Mesothelial cell of epicardium (in vitro differentiated cells): Measurements from ENCODE around the gene DTNA. TPM values are rescaled to one million over a fixed set of nuclear protein-coding genes. Genes with fewer than 3 reads are reported as not detected.

ENCODE experiments used
- DNase-seq, 2 experiments: peaks; one replicate each; pipeline ENCODE4 v3.0.0; 2021; ENCODE audit warnings: low spot score in 2 of 2; ENCODE audit not compliant: unreplicated experiment in 2 of 2
- H3K27ac Mint-ChIP-seq: 2 replicates; pipeline ENCODE4 v1.8.0; 2021; ENCODE audit warnings: mixed read lengths
- H3K27me3 Mint-ChIP-seq: 2 replicates; pipeline ENCODE4 v1.8.0; 2021; ENCODE audit warnings: low read depth, mixed read lengths
- H3K36me3 Mint-ChIP-seq: 2 replicates; pipeline ENCODE4 v1.8.0; 2021; ENCODE audit warnings: mixed read lengths
- H3K4me1 Mint-ChIP-seq: 2 replicates; pipeline ENCODE4 v1.8.0; 2021; ENCODE audit warnings: mixed read lengths
- H3K4me3 Mint-ChIP-seq: 2 replicates; pipeline ENCODE4 v1.8.0; 2021; ENCODE audit warnings: mild to moderate bottlenecking, moderate library complexity, mixed read lengths
- H3K9me3 Mint-ChIP-seq: 2 replicates; pipeline ENCODE4 v1.8.0; 2021; ENCODE audit warnings: mixed read lengths
- CTCF ChIP-seq: fragments of 200-600 bp; sonication (generic); IDR thresholded peaks from one replicate; pipeline ENCODE4 v1.5.0; 2021; ENCODE audit warnings: antibody characterized with exemption; ENCODE audit not compliant: unreplicated experiment
- total RNA-seq: library from RNA; stranded (reverse); gene quantifications from 3 replicates; pipeline ENCODE4 v1.2.1, GENCODE V29; 2021

DTNA gene
- total RNA-seq, 1 donor from 2014 or later = 10.1 TPM

GRCh38 chr18:34858188-34858587, 148.1 kb downstream of the DTNA start:
- H3K36me3 Mint-ChIP-seq = peaks cover 5% of the 10 kb centered on the region
- H3K4me3 Mint-ChIP-seq = no peak overlapping the region
- no peaks in the 10 kb centered on the region for H3K27me3 Mint-ChIP-seq
- H3K27ac Mint-ChIP-seq = no peak overlapping the region
- no peak for DNase-seq
- no peak for TF ChIP-seq CTCF
- H3K4me1 Mint-ChIP-seq = no peaks in the 10 kb centered on the region
- no peaks in the 10 kb centered on the region for H3K9me3 Mint-ChIP-seq

DNA sequence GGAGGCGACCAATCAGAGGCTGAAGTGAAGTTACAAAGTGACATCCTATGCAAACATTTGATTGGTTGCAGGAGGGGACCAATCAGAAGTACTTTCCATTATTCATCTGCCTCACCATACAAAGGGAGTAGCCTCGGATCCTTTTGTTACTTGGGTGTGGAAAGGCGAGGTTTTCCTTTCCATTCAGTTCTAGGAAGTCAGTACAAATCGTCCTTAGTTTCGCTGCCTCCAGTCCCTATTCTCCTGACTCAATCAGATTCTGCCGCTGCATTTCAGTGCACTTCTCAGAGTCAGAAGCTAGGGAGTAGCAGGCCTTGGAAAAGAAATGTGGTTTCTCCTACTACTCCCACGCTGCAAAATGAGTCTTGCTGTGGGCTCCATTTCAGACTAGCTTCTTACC, 149.4 kb downstream of the DTNA start:
- H3K27ac Mint-ChIP-seq = no peak overlapping the region
- H3K36me3 Mint-ChIP-seq = peaks cover 5% of the 10 kb centered on the region
- no peak for DNase-seq
- no peaks in the 10 kb centered on the region for H3K4me1 Mint-ChIP-seq
- H3K4me3 Mint-ChIP-seq = no peak overlapping the region
- no peak for TF ChIP-seq CTCF
- H3K9me3 Mint-ChIP-seq = no peaks in the 10 kb centered on the region
- no peaks in the 10 kb centered on the region for H3K27me3 Mint-ChIP-seq

- H3K36me3 Mint-ChIP-seq = peaks cover 5% of the 10 kb centered on the region
These were observed 152.5 kb downstream of the DTNA start for GRCh38 chr18:34862561-34862960.

GRCh38 chr18:34863702-34864101, 153.6 kb downstream of the DTNA start:
- Mint-ChIP-seq H3K9me3 (no peaks in the 10 kb centered on the region), H3K27me3 (no peaks in the 10 kb centered on the region), H3K4me3 (no peak overlapping the region), H3K4me1 (peaks cover 3% of the 10 kb centered on the region), H3K27ac (no peak overlapping the region), H3K36me3 (peaks cover 2% of the 10 kb centered on the region)
- TF ChIP-seq CTCF = no peak
- no peak for DNase-seq

More at GRCh38 chr18:34862561-34862960, 152.5 kb downstream of the DTNA start:
- DNase-seq = no peak
- no peak for TF ChIP-seq CTCF
- Mint-ChIP-seq H3K27me3 (no peaks in the 10 kb centered on the region), H3K9me3 (no peaks in the 10 kb centered on the region), H3K4me1 (peaks cover 3% of the 10 kb centered on the region), H3K27ac (no peak overlapping the region), H3K4me3 (no peak overlapping the region)

DNA sequence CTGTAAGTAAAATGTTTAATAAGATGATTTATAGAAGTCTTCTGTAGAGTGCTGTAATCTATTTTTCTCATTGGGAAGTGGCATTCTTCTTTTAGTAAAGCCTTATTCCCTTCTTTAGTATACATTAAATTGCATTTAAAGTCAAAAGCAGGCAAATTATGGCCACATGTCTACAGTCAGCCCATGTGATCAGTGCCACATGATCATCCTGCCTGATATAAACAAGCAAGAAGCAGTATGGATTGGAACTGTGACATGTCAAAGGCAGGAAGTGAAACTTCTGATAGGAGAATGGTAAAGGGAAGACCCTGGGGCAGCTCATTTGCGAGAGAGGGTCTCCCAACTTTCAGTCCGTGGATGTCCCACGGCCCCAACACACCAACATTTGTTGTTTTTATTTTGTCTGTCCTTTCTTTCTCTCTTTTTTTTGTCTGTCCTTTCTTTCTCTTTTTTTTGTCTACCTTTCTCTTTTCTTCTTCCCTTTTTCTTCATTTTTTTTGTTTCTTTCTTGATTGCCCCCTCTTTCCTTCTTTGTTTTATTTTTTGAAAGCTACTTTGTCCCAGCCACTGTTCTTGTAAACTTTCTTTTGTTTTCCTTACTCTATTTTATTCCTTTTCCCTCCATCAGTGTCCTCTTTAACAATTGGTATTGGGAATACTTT, 154.9 kb downstream of the DTNA start:
- H3K4me1 Mint-ChIP-seq = peaks cover 3% of the 10 kb centered on the region
- no peak overlapping the region for H3K27ac Mint-ChIP-seq
- no peaks in the 10 kb centered on the region for H3K36me3 Mint-ChIP-seq

More for the DNA sequence above, 154.9 kb downstream of the DTNA start:
- Mint-ChIP-seq H3K27me3 (no peaks in the 10 kb centered on the region), H3K4me3 (no peak overlapping the region), H3K9me3 (no peaks in the 10 kb centered on the region)
- DNase-seq = no peak
- TF ChIP-seq CTCF = no peak
